ENCODE results near the gene SAMD9L. TPM values are rescaled to one million over a fixed set of nuclear protein-coding genes. Genes with fewer than 3 reads are reported as not detected.
A peak's percentile ranks its signal among the peaks of the same experiment; 100 is the strongest.

Gene SAMD9L
- total RNA-seq, 4 donors from 2014 or later: 2.8 to 10.4 (median 6.7) TPM

GRCh38 chr7:93146472-93147141 lies 1.6 kb downstream of the SAMD9L start:
- no peak for TF ChIP-seq POLR2A (IDR thresholded peaks at IDR 0.05)
- TF ChIP-seq CTCF (IDR thresholded peaks at IDR 0.05): no peak
- Histone ChIP-seq H3K36me3 (peaks cover 0 to 34% (median 0%) of the 10 kb centered on the region in 3 donors), H3K27me3 (no peaks in the 10 kb centered on the region), H3K9me3 (no peaks in the 10 kb centered on the region), H3K27ac (peak overlapping the region in 3 of 4 donors; percentile 41 to 69 (median 66)), H3K4me3 (peak overlapping the region in 3 of 4 donors; percentile 37 to 68 (median 40)), H3K4me1 (peaks cover 0 to 51% (median 12%) of the 10 kb centered on the region in 3 donors)
- DNase-seq: no peak
- intact Hi-C loops (cut with DNase I): no loop called here
- WGBS, 2 donors: 44 to 66% methylated on average over 5 of the region's 5 CpGs

GRCh38 chr7:93146036-93146435 lies 2.1 kb downstream of the SAMD9L start:
- Histone ChIP-seq H3K9me3 (no peaks in the 10 kb centered on the region), H3K36me3 (peaks cover 0 to 39% (median 0%) of the 10 kb centered on the region in 3 donors), H3K27me3 (no peaks in the 10 kb centered on the region), H3K4me3 (peak overlapping the region in 1 of 4 donors; percentile 68), H3K4me1 (peaks cover 0 to 46% (median 12%) of the 10 kb centered on the region in 3 donors), H3K27ac (peak overlapping the region in 1 of 4 donors; percentile 66)
- no peak for DNase-seq
- no peak for TF ChIP-seq POLR2A (IDR thresholded peaks at IDR 0.05)
- no peak for TF ChIP-seq CTCF (IDR thresholded peaks at IDR 0.05)
- intact Hi-C loops (cut with DNase I): no loop called here
- WGBS, 2 donors: 18 to 35% methylated on average over 1 of the region's 1 CpG

GRCh38 chr7:93145354-93145753 lies 2.8 kb downstream of the SAMD9L start:
- H3K27ac ChIP-seq: no peak overlapping the region
- H3K4me3 ChIP-seq: no peak overlapping the region
- WGBS, 2 donors: 34 to 52% methylated on average over 3 of the region's 3 CpGs

GRCh38 chr7:93142127-93142526 lies 6.1 kb downstream of the SAMD9L start:
- H3K9me3 ChIP-seq: peaks cover 0 to 26% (median 2%) of the 10 kb centered on the region in 3 donors
- H3K36me3 ChIP-seq: peaks cover 0 to 78% (median 4%) of the 10 kb centered on the region in 3 donors
- no peak for DNase-seq
- H3K4me1 ChIP-seq: peaks cover 0 to 17% (median 11%) of the 10 kb centered on the region in 3 donors
- intact Hi-C loops (cut with DNase I): no loop called here
- TF ChIP-seq CTCF (IDR thresholded peaks at IDR 0.05) (no peak), POLR2A (IDR thresholded peaks at IDR 0.05) (no peak)
- WGBS, 2 donors: 63 to 74% methylated on average over 1 of the region's 1 CpG
- H3K27ac ChIP-seq: no peak overlapping the region
- H3K4me3 ChIP-seq: no peak overlapping the region
- H3K27me3 ChIP-seq: no peaks in the 10 kb centered on the region

More at GRCh38 chr7:93145354-93145753, 2.8 kb downstream of the SAMD9L start:
- TF ChIP-seq POLR2A (IDR thresholded peaks at IDR 0.05): no peak
- no peak for TF ChIP-seq CTCF (IDR thresholded peaks at IDR 0.05)
- H3K36me3 ChIP-seq: peaks cover 0 to 46% (median 4%) of the 10 kb centered on the region in 3 donors
- H3K4me1 ChIP-seq: peaks cover 0 to 41% (median 12%) of the 10 kb centered on the region in 3 donors
- H3K27me3 ChIP-seq: no peaks in the 10 kb centered on the region
- no peak for DNase-seq
- intact Hi-C loops (cut with DNase I): no loop called here
- no peaks in the 10 kb centered on the region for H3K9me3 ChIP-seq

- H3K27me3 ChIP-seq: no peaks in the 10 kb centered on the region
- H3K4me1 ChIP-seq: peaks cover 0 to 3% (median 0%) of the 10 kb centered on the region in 3 donors
- no peak overlapping the region for H3K27ac ChIP-seq
- intact Hi-C loops (cut with DNase I): no loop called here
- WGBS, 2 donors: 93 to 100% methylated on average over 3 of the region's 3 CpGs
- no peak for TF ChIP-seq POLR2A (IDR thresholded peaks at IDR 0.05)
- TF ChIP-seq CTCF (IDR thresholded peaks at IDR 0.05): no peak
- no peak overlapping the region for H3K4me3 ChIP-seq
- peaks cover 0 to 93% (median 4%) of the 10 kb centered on the region in 3 donors for H3K36me3 ChIP-seq
- peaks cover 0 to 31% (median 7%) of the 10 kb centered on the region in 3 donors for H3K9me3 ChIP-seq
- DNase-seq: no peak
These were observed 7.5 kb downstream of the SAMD9L start for GRCh38 chr7:93140582-93141191.

All from esophagus squamous epithelium (tissue), 5 donors.